NCI-H1105 (cell line): ENCODE measurements around the gene VASN.

Experiments
- DNase-seq: peaks from one replicate; lab custom pipeline; 2025; lab: John Stamatoyannopoulos, UW

VASN gene

DNA sequence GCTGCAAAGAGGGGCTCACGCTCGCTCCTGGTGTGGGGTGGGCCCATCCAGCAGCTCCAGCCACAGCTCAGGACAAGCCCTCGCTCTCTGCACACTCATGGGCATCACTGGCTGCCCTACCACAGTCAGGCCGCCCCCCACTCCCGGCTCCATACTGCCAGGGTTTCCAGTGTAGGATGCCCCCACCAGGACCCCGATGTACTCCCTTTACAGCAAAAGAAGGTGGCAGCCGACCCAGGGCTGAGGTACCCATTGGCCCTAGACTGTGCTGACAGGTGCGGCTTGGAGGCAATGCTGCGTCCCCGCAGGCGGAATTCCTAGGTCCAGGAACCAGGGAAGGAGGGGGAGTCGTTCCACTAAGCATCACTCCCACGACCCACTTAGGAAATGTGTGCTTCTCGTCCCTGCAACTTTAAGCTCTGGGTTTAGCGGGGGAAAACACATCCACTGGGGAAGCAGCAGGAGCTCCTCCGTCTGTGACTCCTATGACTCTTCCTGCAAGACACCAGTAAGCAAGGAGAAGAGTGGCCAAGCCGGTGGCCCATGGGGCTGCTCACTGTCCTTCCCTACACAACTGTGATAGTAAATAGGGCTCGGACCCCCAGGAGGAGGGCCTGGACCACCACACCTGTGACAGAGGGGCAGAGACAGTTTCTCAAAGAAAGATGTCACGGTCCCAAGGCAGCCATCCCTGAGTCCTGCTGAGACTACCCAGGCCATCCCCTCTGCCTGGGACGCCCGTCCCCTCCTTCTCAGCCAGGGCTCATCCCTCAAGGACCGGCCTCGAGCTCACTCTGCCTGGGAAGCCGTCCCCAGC, 31.7 kb downstream of the VASN start:
- no peak for DNase-seq

DNA sequence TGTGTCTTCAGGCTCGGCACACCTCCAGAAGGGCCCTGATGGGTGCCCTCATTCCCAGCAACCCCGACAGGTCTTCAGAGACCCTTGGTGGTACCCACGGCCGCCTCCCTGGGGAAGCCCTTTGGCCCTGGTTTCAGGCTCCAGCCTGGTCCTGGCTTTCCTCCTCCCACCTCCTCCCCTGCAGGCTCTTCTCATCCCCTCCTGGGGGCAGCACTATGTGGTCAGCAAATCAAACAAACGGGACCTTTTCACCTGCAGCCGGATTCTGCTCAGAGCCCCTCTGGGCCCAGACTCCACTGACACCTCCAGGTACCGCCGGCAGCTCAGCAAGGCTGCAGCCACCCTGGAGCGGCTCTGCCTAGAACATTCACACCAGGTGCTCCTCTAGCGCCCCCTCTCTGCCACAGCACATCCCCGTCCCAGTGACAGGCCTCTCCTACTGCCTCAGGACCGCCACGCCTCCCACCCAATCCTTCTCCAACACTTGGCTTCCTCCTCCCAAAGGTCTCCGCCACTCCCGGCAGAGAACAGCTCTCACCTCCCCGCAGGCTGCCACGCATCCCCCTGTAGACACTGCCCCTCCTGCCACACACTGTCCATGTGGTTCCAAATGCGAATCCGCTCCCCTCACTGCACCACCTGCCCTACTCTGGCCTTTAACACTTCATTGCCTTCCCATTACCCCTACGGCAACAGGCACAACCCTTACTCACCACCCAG, 32.8 kb downstream of the VASN start:
- no peak for DNase-seq

DNA sequence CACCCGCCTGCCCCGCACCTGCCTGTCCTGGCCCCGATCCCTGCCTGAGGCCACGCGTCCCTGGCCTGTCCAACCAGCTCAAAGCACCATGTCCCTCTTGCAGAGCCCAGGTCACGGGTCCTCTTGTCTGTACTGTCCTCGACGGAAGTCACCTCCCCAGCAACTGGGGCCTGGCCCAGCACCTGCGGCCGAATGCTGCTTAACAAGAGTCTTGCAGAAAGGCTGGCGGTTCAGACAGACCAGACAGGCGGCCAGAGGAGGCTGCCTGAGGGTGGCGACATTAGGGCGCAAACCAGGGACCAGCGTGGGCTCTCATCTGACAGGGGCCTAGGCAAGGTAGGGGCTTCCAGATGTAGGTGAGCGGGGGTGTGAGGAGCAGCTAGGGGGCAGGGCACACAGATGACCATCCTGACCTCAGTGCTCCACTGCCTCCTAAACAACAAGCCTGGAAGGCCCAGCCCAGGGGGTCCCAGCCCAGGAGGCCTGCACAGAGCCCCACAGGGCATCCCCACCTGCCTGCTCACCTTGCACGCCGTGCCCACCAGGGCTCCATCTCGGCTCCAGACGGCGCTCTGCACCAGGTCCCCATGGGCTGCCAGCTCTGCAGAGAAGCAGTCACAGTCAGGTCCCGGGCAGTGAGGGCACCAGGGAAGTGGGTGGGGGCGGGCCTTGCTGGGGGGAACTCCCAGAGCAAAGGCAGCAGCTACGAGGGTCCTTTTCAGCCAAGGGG, 33.5 kb downstream of the VASN start:
- no peak for DNase-seq

DNA sequence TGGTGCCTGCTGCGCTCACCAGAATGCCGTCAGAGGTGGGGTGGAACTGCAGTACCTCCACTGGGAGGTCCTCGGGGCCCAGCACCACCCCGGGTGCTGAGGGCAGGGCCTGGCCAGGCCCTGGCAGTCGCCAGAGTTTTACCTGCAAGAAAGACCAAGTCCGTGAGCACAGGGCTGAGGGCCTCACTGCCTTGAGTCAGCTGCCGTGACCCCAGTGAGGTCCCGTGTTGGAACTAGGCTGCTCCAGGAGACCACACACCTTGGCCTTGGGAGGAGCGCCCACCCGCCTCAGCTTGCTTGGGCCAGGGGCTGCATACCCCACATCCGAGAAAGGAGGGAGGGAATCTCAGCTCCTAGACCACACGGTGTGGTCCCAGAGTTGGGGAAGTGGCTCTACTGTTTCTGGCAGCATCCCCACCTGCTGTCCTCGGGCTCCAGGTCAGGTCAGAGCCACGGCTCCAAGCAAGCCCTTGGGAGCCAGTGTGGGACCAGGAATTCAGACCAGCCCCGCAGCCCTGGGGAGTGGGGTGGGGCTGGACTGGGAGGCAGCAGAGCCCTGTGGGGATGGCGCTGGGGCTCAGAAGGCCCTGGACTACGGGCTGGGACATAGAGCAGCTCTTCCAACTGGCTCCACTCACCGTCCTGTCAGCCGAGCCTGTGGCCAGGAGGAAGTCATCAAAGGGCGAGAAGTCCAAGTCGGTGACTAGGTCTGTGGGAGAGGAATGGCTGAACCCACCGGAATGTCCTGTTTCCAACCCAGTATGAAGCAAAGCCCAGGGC, 36.1 kb downstream of the VASN start:
- no peak for DNase-seq

DNA sequence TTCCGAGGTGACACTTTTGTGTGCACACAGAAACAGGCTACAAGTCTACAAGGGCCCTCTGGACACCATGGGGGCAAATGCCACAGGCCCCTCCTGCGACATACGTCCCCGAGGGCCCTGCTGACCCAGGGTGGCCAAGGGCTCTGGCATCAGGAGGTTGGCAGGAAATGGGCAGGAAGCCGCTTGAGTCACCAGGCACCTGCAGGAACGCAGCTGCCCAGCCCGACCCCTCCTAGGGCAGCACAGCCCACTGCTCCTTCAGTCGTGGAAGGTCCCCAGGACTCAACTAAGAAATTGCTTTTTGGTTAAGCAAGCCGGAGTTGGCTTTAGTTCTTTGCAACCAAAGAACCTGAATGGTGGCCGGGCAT, 36.7 kb downstream of the VASN start:
- no peak for DNase-seq

DNA sequence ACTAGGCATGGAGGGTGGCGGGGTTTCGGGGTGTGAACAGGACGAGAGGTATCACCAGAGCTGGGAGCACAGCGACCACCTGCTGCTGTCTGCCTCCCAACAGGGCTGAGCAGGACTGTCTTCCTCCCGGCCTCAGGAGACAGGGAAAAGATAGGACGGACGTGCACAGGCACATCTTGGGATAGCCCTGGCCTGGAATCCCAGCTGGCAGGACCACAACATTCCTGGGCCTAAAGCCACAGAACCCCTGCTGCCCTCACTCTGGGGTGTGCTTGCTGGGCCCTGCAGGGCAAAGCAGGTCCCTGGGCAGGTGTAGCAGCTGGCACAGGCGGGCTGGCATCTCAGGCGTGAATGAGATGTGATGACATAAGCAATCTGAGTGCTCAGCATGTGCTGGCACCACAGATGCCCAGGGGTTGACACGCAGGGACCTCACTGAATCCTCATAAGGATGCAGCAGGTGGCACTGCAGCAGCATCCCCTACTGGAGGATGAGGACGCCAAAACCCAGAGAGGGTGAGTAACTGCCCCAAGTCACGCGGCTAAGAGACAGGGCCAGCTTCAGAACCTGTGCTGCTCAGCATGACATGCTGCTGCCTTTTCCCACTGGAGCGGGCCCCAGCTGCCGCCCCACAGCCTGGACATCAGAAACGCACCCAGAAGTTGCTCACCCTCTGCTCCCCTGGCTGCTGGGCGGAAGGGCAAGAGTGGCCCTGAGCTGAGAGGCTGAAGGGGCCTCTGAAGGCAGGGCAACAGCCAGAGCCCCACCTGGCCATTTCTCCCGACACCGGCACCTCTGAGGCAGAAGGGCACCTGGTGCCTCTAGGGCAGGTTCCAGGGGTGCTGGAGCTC, 37.7 kb downstream of the VASN start:
- peak; percentile 6 for DNase-seq

DNA sequence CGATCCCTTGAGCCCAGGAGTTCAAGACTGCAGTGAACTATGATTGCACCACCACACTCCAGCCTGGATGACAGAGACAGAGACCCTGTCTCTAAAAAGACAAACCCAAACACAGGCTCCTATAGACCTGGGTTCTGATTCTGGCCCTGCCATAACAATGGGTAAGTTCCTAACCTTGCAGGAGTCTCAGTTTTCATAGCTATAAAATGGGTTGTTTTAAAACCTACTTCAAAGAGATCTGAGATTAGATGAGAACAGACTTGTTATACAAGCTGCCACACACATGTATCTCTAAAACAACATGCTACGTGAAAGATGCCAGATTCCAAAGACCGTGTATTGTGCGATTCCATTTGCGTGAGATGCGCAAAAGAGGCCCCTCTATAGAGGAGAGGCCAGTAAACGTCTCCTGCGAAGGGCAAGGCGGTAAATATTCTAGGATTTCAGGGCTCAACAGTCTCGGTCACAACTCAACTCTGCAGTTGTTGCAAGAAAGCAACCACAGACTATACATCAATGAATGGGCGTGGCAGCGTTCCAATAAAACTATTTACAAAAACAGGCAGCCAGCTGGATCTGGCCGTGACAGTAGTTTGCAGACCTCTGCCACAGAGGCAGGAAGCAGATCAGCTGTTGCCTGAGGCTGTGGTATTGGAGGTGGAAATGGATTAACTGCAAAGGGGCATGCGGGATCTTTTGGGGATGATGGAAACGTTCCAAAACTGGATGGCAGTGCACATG, 38.9 kb downstream of the VASN start:
- DNase-seq, result peak; percentile 64

DNA sequence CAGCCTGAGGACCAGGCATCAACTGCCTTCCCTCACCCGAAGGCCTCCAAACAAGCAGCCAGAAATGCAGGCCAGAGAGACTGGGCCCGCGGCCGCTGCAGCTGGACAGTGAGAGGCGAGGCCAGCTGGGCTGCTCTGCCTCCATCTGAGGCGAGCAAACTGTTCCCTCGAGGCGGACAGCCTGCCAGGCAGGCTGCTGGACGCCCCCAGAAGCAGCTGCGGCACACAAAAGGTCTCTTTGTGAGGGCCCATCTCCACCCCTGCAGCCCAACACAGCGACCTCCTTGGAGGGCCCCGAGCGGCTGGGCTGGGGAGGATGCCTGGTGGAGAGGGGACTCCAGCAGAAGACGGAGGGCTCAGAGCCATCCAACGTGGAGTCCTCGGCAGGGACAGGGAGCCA, 40.0 kb downstream of the VASN start:
- peak; percentile 6 for DNase-seq

DNA sequence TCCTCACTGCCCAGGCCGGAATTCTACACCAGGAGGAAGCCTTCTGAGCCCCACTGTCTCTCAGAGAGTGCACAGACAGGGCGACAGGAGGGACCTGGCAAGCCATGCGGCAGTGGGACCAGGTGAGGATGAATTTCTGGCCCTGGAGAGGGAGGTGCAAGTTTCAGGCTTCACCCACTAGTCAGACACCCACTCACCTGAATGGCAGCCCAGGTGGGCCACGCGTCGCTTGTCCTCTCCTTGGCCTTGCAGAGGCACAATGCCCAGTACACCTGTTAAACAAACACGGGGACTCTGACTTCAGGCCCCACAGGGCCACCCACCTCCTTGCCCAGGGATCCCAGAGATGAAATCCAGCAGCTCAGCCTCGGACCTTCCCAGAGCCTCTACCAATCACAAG, 40.5 kb downstream of the VASN start:
- DNase-seq, result no peak

DNA sequence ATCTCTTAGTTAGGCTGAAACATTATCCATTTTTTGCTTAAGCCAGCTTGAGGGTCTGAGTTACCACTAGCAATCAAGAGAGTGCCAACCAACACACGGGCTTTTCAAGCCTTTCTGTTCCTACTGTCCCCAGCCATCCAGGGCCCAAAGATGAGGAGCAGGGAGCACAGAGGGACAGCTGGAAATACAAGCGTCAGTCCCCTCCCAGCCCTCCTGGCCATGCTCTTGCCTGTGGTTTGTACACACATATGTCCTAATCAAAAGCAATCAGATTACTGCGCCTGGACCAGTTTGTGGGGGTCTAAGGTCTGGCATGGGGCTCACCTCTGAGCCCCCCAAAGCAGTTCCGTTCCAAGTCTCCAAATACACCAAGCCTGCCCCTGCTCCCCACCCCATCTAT, 41.2 kb downstream of the VASN start:
- DNase-seq, result no peak

DNA sequence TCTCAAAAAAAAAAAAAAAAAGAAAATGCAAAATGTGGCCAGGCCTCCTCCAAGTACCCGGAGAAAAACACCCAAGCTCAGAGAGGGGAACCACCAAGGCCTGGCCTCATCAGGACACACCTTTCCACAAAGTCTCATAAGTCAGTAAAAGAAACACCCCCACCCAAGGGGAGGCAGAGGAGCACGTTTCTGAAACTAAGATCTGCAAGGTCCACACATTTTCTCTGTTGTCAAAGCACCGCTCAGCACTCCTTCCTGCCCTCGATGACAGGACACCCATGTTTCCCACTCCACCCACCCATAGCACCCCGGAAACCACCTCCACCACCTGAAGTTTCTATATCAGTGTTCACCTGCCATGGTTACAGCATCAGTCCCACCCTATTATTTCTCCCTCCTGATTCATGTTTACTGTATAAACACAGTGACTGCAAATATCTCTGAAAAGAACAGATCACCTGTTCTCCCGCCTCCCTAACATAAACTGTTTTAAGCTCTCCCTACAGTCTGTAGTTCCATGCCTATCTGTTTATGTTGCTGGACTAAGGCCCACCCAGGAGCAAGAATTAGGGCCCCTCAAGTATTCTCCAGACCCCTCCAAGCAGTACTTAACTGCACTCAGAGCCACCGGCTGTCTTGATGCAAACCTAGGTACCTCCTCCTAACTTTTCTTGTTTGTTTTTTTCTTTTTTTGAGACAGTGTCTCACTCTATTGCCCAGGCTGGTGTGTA, 42.7 kb downstream of the VASN start:
- DNase-seq, result no peak

DNA sequence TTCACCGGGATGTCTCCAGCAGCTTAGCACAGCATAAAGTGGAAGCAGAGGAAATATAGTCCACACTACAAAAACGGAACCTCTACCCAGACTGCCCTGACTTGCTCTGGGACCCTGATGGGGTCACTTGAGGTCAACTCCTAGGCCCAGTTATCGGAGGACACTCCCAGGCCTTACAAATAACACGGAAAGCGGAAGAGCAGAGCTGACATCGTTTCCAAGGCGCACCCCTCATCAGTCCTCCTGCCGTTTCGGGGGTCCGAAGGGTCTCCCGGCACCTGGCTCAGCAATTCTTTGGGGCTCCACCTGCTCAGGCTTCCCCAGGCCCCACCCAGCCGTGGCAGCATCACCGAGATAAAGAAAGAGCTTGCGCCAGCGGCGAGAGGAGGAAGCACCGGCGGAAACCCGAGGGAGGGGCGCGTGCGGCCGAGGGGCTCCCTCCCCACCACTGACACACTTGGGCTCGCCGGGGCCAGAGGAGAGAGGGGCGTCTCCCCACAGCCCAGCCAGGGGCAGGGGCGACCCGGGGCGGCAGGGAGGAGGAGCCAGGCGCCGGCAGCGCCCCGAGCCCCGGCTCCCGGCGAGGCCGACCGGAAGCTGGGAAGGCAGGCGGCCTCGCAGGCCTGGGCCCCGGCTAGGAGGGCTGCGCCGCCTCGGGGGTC, 44.0 kb downstream of the VASN start:
- no peak for DNase-seq

DNA sequence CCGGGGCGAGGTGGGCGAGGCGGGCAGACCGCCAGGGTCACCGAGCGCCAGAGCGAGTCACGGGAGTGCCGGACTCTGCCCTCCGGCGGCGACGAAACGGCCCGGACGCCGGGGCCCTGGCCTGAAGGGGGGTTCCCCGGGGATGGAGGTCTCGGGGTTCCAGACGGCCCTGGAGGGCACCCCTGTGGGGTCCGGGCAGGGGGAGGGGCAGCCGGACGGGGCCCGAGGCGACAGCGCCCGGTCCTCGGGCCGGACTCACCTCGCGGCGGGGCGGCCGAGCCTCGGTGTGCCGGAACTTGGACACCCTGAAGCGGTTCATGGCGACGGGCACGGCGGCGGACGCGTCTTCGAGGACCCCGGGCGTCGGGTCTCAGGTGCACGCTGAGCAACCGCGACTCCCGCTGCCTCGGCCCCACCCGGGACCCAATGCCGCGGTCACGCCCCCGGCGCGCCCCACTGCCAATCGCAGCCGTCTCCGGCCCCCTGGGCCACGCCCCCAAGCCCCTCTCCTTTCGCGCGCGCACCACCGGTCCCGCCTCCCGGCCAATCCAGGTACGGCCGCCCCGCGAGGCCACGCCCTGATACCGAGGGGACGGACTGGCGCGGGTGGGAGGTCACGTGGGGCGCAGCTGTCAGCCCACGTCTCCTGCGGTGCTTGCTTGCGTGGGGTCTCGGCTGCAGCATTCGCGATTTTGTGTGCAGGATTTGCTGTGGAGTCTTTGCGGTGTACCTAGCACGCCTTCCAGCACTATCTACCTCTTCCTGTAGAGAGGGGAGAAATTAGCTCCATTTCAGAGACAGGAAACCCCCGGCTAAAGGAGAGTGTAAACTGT, 44.8 kb downstream of the VASN start, which contains the start of gene CORO7:
CORO7 (minus strand) TSS at position 397 of the 833 bp plus-strand sequence; CDS start at position 319, 78 bp downstream.
- DNase-seq, result peak; percentile 76

DNA sequence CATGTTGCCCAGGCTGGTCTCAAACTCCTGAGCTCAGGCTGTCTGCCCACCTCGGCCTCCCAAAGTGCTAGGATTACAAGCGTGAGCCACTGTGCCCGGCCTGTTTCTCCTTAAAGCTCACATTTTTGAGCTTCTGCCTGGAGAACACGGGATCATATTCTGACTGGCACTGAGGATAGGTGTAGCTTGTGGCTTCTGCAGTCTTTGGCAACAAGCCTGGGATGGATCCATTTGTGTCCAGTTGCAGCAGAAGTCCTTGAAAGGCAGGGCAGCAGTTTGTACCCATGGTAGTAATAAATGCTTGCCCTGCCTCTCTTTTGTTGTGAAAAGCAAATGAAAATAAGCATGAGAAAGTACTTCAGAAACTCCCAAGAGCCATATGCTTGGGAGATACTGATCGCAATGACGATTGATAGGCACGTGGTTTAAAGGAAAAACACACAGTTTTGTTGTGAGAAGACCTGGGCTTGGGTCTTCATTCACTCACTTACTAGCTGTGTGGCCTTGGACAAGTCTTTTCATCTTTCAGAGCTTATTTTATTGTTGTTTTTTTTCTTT, 47.8 kb downstream of the VASN start:
- no peak for DNase-seq

DNA sequence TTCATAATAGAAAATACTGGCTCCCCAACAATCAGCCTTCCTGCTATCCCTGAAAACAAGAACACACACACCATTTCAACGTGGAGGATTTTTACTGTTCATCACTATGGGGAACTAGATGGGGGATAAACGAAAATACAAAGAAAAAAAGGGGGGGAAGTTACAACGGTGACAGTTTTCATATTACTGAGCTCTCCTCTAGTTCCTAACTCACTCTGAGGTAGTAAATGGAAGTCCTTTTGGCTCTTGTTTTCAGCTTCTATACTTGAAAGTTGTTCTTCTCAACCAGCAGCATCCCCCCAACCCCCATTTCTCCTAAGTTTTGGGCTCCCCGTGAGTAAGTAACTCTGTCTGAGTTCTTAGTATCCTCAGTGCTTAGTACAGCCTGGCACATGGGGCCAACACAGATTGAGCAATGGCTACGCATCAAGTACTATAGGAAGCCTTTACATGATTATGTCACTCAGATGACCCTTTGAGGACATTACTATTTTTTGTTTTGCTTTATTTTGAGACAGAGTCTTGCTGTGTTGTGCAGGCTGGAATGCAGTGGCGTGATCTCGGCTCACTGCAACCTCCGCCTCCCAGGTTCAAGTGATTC, 49.0 kb downstream of the VASN start:
- DNase-seq, result no peak

DNA sequence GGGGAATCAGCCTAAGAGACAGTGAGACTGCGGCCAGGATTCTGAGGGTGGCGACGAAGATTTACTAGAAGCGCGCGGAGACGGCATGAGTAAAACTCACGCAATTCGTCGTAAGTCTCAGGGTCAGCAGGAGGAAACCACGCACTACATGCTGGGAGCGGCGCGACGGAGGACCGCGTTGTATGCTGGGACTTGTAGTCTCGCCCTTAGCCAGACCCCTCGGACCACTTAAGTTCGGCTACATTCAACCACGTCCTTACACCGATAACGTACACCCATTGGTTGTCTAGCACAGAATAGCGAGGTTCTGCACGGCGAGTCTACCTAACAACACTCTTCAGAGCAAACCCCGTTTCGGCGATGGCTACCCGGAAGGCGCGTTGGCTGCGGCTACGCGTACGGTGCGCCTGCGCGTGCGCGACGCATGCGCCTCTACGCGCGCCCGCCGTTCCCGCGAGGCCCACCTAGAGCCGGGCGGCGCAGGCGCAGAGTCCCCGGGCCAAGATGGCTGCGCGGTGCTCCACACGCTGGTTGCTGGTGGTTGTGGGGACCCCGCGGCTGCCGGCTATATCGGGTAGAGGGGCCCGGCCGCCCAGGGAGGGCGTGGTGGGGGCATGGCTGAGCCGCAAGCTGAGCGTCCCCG, 53.9 kb downstream of the VASN start, which contains the start of gene DNAJA3:
DNAJA3 (plus strand) TSS at position 491 of the 643 bp plus-strand sequence; CDS start at position 505, 14 bp downstream.
- peak; percentile 74 for DNase-seq
